ENCODE data around the gene IMP3.

- TF ChIP-seq CTCF (IDR thresholded peaks at IDR 0.05; ENCODE audit: extremely low read depth in 1 of 2, insufficient read depth in 1 of 2, low read depth in 1 of 2, low read length in 2 of 2) (no peak), FOS (IDR thresholded peaks at IDR 0.05; ENCODE audit: borderline replicate concordance, insufficient read depth, low read length) (no peak), EZH2 (IDR thresholded peaks at IDR 0.05; ENCODE audit: borderline replicate concordance, low read depth, low read length, severe bottlenecking) (no peak), POLR2AphosphoS5 (IDR thresholded peaks at IDR 0.05; ENCODE audit: insufficient read depth, low read depth, low read length) (no peak), JUN (IDR thresholded peaks at IDR 0.05; ENCODE audit: borderline replicate concordance, insufficient read depth, insufficient read length, low read depth) (no peak), POLR2A (IDR thresholded peaks at IDR 0.05; ENCODE audit: low read depth, low read length) (no peak), MYC (IDR thresholded peaks at IDR 0.05; ENCODE audit: low read depth, low read length) (no peak), MAX (IDR thresholded peaks at IDR 0.05; ENCODE audit: insufficient read depth, insufficient read length) (no peak), GATA2 (IDR thresholded peaks at IDR 0.05; ENCODE audit: insufficient read depth, insufficient read length, low read depth, low read length) (no peak)
These were observed 6.3 kb upstream of the IMP3 start for GRCh38 chr15:75646112-75646943.

All from endothelial cell of umbilical vein (primary cell).